Smooth muscle cell (in vitro differentiated cells): ENCODE results near the gene CRMP1. TPM values are rescaled to one million over a fixed set of nuclear protein-coding genes. Genes with fewer than 3 reads are reported as not detected.

ENCODE experiments used
- DNase-seq: peaks from one replicate; lab custom pipeline; 2025; ENCODE audit not compliant: unreplicated experiment; lab: John Stamatoyannopoulos, UW
- H2AFZ ChIP-seq: fragments of 200-600 bp; sonication (generic); 2 replicates; pipeline ENCODE4 v1.6.0; 2016; ENCODE audit warnings: antibody characterized with exemption, low read depth, mild to moderate bottlenecking
- H3F3A ChIP-seq: fragments of 200-600 bp; sonication (generic); 2 replicates; pipeline ENCODE4 v1.6.0; 2017; ENCODE audit warnings: antibody characterized with exemption, low read depth
- H3K27ac ChIP-seq: fragments of 200-600 bp; sonication (generic); 2 replicates; pipeline ENCODE4 v1.5.1; 2016; ENCODE audit warnings: low read depth, mild to moderate bottlenecking
- H3K27me3 ChIP-seq: fragments of 200-600 bp; sonication (generic); 2 replicates; pipeline ENCODE4 v1.6.1; 2016; ENCODE audit warnings: low read depth, mild to moderate bottlenecking
- H3K36me3 ChIP-seq: fragments of 200-600 bp; sonication (generic); 2 replicates; pipeline ENCODE4 v1.5.1; 2016; ENCODE audit warnings: low read depth
- H3K4me1 ChIP-seq: fragments of 200-600 bp; sonication (generic); 2 replicates; pipeline ENCODE4 v1.5.1; 2016; ENCODE audit warnings: low read depth
- H3K4me2 ChIP-seq: fragments of 200-600 bp; sonication (generic); 2 replicates; pipeline ENCODE4 v1.6.0; 2016; ENCODE audit warnings: mild to moderate bottlenecking
- H3K4me3 ChIP-seq: fragments of 200-600 bp; sonication (generic); 2 replicates; pipeline ENCODE4 v1.5.1; 2016; ENCODE audit warnings: mild to moderate bottlenecking
- H3K79me2 ChIP-seq: fragments of 200-600 bp; sonication (generic); 2 replicates; pipeline ENCODE4 v1.6.0; 2016; ENCODE audit warnings: low read depth, mild to moderate bottlenecking
- H3K9ac ChIP-seq: fragments of 200-600 bp; sonication (generic); 2 replicates; pipeline ENCODE4 v1.6.0; 2016; ENCODE audit warnings: low read depth
- H3K9me3 ChIP-seq: fragments of 200-600 bp; sonication (generic); replicated peaks from 2 replicates; pipeline ENCODE4 v1.5.1; 2016; ENCODE audit warnings: low read depth
- H4K20me1 ChIP-seq: fragments of 200-600 bp; sonication (generic); 2 replicates; pipeline ENCODE4 v1.6.0; 2016; ENCODE audit warnings: low read depth
- CTCF ChIP-seq: fragments of 200-600 bp; sonication (generic); IDR thresholded peaks from 2 replicates; pipeline ENCODE4 v1.5.1; 2017; ENCODE audit warnings: borderline replicate concordance, mild to moderate bottlenecking, antibody characterized with exemption; ENCODE audit not compliant: insufficient read depth, poor library complexity, severe bottlenecking
- WGBS: methylation state at CpG from one replicate; pipeline ENCODE4 v1.1.7; 2016; ENCODE audit warnings: low lambda C conversion rate; 5-methylcytosine and 5-hydroxymethylcytosine counted together
- polyA plus RNA-seq: library from polyadenylated mRNA; unstranded; fragments of >200 nt; fragmentation: Nextera tagmentation; extraction: Ambion mirVana; gene quantifications from 2 replicates; pipeline ENCODE4 v1.2.1, GENCODE V29; 2016
- total RNA-seq: library from RNA; depleted of rRNA; stranded (reverse); fragments of >200 nt; gene quantifications from 2 replicates; pipeline ENCODE4 v1.2.3, GENCODE V29; 2014

Gene CRMP1
- total and polyA plus RNA-seq, 2 experiments from 2014 or later, result 12.5 to 18.6 TPM

- H2AFZ ChIP-seq, result no peak overlapping the region
- H3K27ac ChIP-seq, result no peak overlapping the region
- H4K20me1 ChIP-seq, result peaks cover 31% of the 10 kb centered on the region
- no peaks in the 10 kb centered on the region for H3F3A ChIP-seq
- no peaks in the 10 kb centered on the region for H3K27me3 ChIP-seq
- no peaks in the 10 kb centered on the region for H3K36me3 ChIP-seq
- H3K9me3 ChIP-seq, result no peaks in the 10 kb centered on the region
- no peak for TF ChIP-seq CTCF
- H3K9ac ChIP-seq, result no peak overlapping the region
- WGBS, result 89% methylated on average over 10 of the region's 10 CpGs
- no peaks in the 10 kb centered on the region for H3K79me2 ChIP-seq
- no peak overlapping the region for H3K4me3 ChIP-seq
- DNase-seq, result no peak
- no peak overlapping the region for H3K4me2 ChIP-seq
- no peaks in the 10 kb centered on the region for H3K4me1 ChIP-seq
Observed at GRCh38 chr4:5866841-5867813, 25.8 kb downstream of the CRMP1 start.

GRCh38 chr4:5865896-5866599 lies 26.8 kb downstream of the CRMP1 start:
- Histone ChIP-seq H4K20me1 (peaks cover 25% of the 10 kb centered on the region), H3F3A (no peaks in the 10 kb centered on the region), H3K27ac (no peak overlapping the region), H3K4me2 (no peak overlapping the region), H2AFZ (no peak overlapping the region), H3K4me1 (no peaks in the 10 kb centered on the region), H3K9me3 (no peaks in the 10 kb centered on the region), H3K4me3 (no peak overlapping the region), H3K27me3 (no peaks in the 10 kb centered on the region), H3K79me2 (no peaks in the 10 kb centered on the region), H3K9ac (no peak overlapping the region), H3K36me3 (no peaks in the 10 kb centered on the region)
- WGBS, result 88% methylated on average over 12 of the region's 12 CpGs
- no peak for TF ChIP-seq CTCF
- DNase-seq, result no peak

- 64% methylated on average over 15 of the region's 15 CpGs for WGBS
- no peak overlapping the region for H2AFZ ChIP-seq
- H3K4me3 ChIP-seq, result no peak overlapping the region
- H3K4me1 ChIP-seq, result no peaks in the 10 kb centered on the region
- H3K4me2 ChIP-seq, result peak overlapping the region; percentile 39
- TF ChIP-seq CTCF, result no peak
- no peak overlapping the region for H3K27ac ChIP-seq
- H3K36me3 ChIP-seq, result no peaks in the 10 kb centered on the region
- no peaks in the 10 kb centered on the region for H3K27me3 ChIP-seq
- no peak overlapping the region for H3K9ac ChIP-seq
- H4K20me1 ChIP-seq, result peaks cover 17% of the 10 kb centered on the region
- no peaks in the 10 kb centered on the region for H3K79me2 ChIP-seq
- H3K9me3 ChIP-seq, result no peaks in the 10 kb centered on the region
- H3F3A ChIP-seq, result no peaks in the 10 kb centered on the region
- no peak for DNase-seq
Observed at GRCh38 chr4:5863461-5864113, 29.3 kb downstream of the CRMP1 start.
